ENCODE results near the gene DBP.

GRCh38 chr19:48618278-48618915 lies 18.8 kb downstream of the DBP start:
- TF ChIP-seq, protein P1, sequence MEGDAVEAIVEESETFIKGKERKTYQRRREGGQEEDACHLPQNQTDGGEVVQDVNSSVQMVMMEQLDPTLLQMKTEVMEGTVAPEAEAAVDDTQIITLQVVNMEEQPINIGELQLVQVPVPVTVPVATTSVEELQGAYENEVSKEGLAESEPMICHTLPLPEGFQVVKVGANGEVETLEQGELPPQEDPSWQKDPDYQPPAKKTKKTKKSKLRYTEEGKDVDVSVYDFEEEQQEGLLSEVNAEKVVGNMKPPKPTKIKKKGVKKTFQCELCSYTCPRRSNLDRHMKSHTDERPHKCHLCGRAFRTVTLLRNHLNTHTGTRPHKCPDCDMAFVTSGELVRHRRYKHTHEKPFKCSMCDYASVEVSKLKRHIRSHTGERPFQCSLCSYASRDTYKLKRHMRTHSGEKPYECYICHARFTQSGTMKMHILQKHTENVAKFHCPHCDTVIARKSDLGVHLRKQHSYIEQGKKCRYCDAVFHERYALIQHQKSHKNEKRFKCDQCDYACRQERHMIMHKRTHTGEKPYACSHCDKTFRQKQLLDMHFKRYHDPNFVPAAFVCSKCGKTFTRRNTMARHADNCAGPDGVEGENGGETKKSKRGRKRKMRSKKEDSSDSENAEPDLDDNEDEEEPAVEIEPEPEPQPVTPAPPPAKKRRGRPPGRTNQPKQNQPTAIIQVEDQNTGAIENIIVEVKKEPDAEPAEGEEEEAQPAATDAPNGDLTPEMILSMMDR (IDR thresholded peaks at IDR 0.05), result no peak
- TF ChIP-seq ZFX (IDR thresholded peaks at IDR 0.05; ENCODE audit: borderline replicate concordance), result no peak
